HFFc6 (cell line): ENCODE results near the gene CXCR5. TPM values are rescaled to one million over a fixed set of nuclear protein-coding genes. Genes with fewer than 3 reads are reported as not detected.

Source experiments
- DNase-seq: peaks from one replicate; pipeline ENCODE4 v3.0.0-alpha.2; 2018
- H3K27ac Mint-ChIP-seq: 2 replicates; pipeline ENCODE4 v1.8.0; 2020; ENCODE audit warnings: mild to moderate bottlenecking, mixed read lengths
- H3K27me3 Mint-ChIP-seq: 2 replicates; pipeline ENCODE4 v1.8.0; 2021; ENCODE audit warnings: mild to moderate bottlenecking, moderate library complexity, mixed read lengths; ENCODE audit not compliant: insufficient read depth
- H3K36me3 Mint-ChIP-seq: 2 replicates; pipeline ENCODE4 v1.8.0; 2021; ENCODE audit warnings: low read depth, mixed read lengths
- H3K4me1 Mint-ChIP-seq: 2 replicates; pipeline ENCODE4 v1.8.0; 2020; ENCODE audit warnings: low read depth, mixed read lengths
- H3K4me3 Mint-ChIP-seq: 2 replicates; pipeline ENCODE4 v1.8.0; 2020; ENCODE audit warnings: mild to moderate bottlenecking, moderate library complexity, mixed read lengths
- H3K9me3 Mint-ChIP-seq: 2 replicates; pipeline ENCODE4 v1.8.0; 2020; ENCODE audit warnings: mild to moderate bottlenecking, mixed read lengths
- CTCF ChIP-seq: fragments of 200-600 bp; sonication (generic); IDR thresholded peaks from 2 replicates; pipeline ENCODE4 v1.5.0; 2021; ENCODE audit warnings: antibody characterized with exemption, mild to moderate bottlenecking
- total RNA-seq, 6 experiments: library from RNA; stranded (reverse); fragmentation: NEBNext Ultra II Directional; extraction: Animal tissue kit (Norgen Biotek cat#: 25700); gene quantifications; 2 replicates in 1 of 6; 3 replicates in 5 of 6; pipeline ENCODE4 v1.2.3, GENCODE V29; 2021

The CXCR5 gene
- total RNA-seq, 6 experiments from 2014 or later: 0.06 TPM; not detected in 5

DNA sequence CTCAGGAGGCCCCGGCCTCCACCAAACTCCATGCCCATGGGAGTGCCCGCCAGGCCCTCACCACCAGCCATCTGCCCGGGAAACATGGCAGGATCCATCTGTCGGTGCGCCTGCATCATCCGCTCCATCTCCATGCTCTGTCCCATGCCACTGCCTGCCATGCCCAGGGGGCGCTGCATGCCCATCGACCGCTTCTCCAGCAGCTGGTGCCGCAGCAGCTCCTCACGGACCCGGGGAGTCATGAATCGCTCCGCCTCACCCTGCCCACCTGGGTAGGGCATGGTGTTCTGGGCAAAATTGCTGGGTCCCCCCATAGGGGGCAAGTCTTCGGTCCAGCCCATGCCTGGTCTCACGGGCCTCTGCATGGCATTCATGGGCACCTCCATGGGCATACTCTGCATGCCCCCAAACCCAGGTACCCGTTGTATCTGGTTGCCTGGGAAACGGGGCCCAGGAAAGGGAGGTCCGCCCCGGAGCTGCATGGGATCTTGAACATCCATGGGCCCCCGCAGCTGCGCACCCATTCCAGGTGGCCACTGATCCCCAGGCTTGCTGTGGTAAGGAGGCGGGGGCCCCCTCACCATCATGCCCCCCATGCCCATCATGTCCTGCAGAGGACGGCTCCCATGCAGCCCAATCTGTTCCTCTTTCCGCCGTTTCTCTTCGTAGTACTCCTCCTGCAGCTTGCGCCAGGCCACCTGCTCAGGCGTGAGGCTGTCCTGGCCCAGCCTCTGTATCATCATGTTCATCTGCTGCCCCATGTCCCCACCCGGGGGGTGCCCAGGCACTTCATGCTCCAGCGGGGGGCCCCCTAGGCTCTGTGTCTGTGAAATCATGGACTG, 18.0 kb downstream of the CXCR5 start:
- Mint-ChIP-seq H3K4me3 (no peak overlapping the region), H3K36me3 (peaks cover 21% of the 10 kb centered on the region; the same call in 1 of the 2 replicates), H3K9me3 (no peaks in the 10 kb centered on the region), H3K27me3 (peaks cover 8% of the 10 kb centered on the region), H3K27ac (no peak overlapping the region), H3K4me1 (peaks cover 6% of the 10 kb centered on the region)
- TF ChIP-seq CTCF: peak; percentile 49; the same call in 1 of the 2 replicates
- DNase-seq: no peak

DNA sequence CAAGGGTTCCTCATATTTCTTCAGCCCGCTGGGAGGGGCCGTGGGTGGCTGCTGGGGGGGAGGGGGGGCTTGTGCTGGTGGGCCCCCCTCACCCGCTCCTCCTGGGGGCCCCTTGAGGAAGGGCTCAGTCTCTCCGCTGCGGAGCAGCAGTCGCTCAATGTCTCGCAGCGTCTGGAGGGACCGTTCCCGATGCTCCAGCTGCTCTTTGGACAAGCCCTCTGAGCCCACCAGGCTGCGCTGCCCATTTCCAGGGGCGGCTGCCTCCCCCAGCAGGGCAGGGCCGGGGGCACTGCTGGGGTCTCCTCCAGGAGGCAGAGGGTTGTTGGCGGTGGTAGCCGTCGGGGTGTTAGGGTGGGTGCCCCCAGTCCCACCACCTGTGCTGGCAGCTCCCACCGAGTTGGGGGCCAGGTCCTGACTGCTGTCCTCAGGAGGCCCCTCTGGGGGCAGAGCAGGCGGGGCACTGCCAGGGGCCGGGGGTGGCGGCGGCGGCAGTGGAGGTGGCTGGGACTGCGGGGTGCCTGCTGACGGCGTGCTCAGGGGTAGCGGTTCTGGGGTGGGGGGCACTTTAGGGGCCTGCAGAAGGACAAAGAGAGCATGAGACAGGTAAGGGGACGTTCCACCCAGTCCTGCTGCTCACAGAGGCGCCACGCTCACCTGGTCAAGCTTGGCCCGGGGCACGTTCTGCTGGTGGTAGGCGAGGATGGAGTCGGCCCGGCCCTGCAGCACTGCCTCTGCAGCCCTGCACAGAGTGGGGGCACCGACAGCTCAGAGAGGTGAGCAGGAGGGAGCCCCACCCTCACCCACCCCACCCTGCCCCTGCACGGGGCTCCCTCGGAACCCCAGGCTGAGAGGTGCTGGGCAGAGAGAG, 18.9 kb downstream of the CXCR5 start:
- H3K9me3 Mint-ChIP-seq: no peaks in the 10 kb centered on the region
- no peak for TF ChIP-seq CTCF
- no peak for DNase-seq
- H3K27ac Mint-ChIP-seq: no peak overlapping the region
- no peak overlapping the region for H3K4me3 Mint-ChIP-seq
- peaks cover 20% of the 10 kb centered on the region; the same call in 1 of the 2 replicates for H3K36me3 Mint-ChIP-seq
- peaks cover 15% of the 10 kb centered on the region for H3K4me1 Mint-ChIP-seq
- H3K27me3 Mint-ChIP-seq: peaks cover 5% of the 10 kb centered on the region

DNA sequence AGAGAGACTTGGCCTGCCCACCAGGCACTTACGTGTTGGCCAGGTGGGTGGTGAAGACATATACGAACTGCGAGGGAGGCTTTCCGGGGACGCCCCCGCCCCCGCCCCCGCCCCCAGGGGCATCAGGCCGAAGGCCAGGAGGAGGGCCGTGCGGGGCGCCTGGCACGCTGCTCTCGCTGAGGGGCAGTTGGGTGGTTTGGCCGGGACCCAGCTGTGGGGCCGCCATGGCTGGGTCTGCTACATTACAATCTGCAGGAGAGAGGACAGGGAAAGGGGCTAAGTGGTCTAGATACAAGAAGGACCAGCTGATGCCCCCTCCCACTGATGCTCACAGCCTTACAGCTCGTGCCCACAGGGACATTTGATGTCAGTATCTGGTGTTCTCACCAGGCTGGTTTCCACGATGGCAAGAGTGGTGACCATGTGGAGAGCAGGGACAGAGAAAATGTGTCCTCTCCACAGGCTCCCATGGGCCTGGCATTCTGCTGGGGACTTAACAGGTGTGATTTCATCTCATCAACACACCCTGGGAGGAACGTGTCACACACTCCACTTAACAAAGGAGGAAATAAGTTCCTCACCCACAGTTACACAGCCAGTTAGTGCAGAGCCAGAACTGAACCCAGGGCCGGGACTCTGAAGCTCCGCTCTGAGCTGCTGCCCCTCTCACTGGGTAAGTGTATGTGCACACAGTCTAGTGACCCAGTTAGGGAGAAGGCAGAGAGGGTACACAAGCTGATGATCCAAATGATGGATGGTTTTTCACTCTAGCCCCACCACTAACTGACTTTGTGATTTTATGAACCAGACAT, 19.7 kb downstream of the CXCR5 start:
- TF ChIP-seq CTCF: no peak
- H3K4me1 Mint-ChIP-seq: peaks cover 23% of the 10 kb centered on the region
- H3K4me3 Mint-ChIP-seq: no peak overlapping the region
- H3K27ac Mint-ChIP-seq: no peak overlapping the region
- no peak for DNase-seq
- H3K36me3 Mint-ChIP-seq: peaks cover 17% of the 10 kb centered on the region; the same call in 1 of the 2 replicates
- peaks cover 5% of the 10 kb centered on the region for H3K27me3 Mint-ChIP-seq
- no peaks in the 10 kb centered on the region for H3K9me3 Mint-ChIP-seq

DNA sequence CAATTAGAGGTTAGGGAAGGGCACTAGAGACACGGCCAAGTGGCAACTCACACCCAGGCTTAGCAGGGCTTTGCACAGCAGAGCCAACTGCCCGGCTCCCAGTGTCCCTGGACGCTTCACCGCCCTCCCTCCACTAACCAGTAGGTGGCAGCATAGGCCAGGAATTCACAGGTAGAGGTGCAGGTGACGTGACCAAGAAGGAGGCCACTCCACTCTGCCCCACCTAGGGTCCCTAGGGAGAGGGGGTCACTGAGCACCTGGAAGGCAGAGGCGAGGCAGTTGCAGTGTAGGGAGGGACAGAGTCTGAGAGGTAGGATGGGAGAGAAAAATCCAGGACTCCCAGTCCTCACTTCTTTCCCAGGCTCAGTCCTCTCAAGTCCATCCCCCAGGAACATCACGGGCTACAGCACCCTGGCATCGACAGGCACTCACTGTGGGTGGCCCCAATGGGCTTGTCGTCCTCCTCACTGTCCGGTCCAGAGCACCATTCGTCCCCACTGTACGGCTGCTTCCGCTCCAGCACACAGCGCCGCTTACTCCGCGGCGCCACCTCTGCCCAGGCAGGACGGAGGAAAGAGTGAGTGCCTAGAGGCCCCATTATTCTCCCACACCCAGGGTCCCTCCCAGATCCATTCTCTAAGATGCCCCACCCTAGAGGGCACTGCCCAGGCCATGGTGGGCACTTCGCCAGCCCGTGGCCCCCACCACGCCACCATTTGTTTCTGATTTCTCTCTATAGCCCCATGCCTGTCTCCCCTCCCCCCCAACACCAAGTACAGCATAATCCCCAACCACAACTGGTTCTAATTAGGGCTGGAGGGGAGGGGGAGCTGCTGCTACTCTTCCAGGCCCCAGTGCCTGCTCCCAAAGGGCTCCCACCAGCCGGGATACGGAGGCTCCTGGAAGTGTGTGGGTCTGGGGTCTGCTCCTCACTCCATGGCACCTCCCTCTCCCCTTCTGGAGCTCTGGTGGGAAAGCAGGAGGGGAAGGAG, 23.7 kb downstream of the CXCR5 start:
- Mint-ChIP-seq H3K27ac (peak overlapping the region; percentile 87), H3K27me3 (no peaks in the 10 kb centered on the region; the same call in none of the 2 replicates), H3K4me1 (peaks cover 59% of the 10 kb centered on the region), H3K4me3 (peak overlapping the region; percentile 73), H3K9me3 (no peaks in the 10 kb centered on the region), H3K36me3 (peaks cover 11% of the 10 kb centered on the region; the same call in 1 of the 2 replicates)
- TF ChIP-seq CTCF: peak; percentile 97
- DNase-seq: peak; percentile 70
